Aorta (tissue), 5 donors: ENCODE measurements around the gene AXIN1. TPM values are rescaled to one million over a fixed set of nuclear protein-coding genes. Genes with fewer than 3 reads are reported as not detected.
"Not testable (repeated sequence)": the region's sequence is repeated elsewhere in the genome, so short reads cannot be mapped to it uniquely, and the experiment has no call there.

Experiments
- ATAC-seq: fragments of 200-7000 bp; cut with Tn5 transposase; one replicate; pipeline ENCODE4 v1.9.1; 2022; ENCODE audit warnings: moderate library complexity; ENCODE audit not compliant: low FRiP score
- DNase-seq, 2 donors: peaks; one replicate each; pipeline ENCODE4 v3.0.0-alpha.2; 2020
- H3K27ac ChIP-seq, 2 donors: one replicate each; pipeline ENCODE4 v1.5.1; 2013; ENCODE audit warnings: low read length in 2 of 2, mild to moderate bottlenecking in 2 of 2, moderate library complexity in 2 of 2, control low read depth in 1 of 2, inconsistent platforms in 1 of 2, low read depth in 1 of 2
- H3K27me3 ChIP-seq, 2 donors: one replicate each; pipeline ENCODE4 v1.6.1; 2013; ENCODE audit warnings: control low read depth in 1 of 2, low read length in 1 of 2, mild to moderate bottlenecking in 1 of 2, moderate library complexity in 1 of 2; ENCODE audit not compliant: insufficient read depth in 2 of 2, control insufficient read depth in 1 of 2
- H3K36me3 ChIP-seq, 2 donors: one replicate each; pipeline ENCODE4 v1.6.1; 2013; ENCODE audit warnings: control low read depth in 1 of 2, low read length in 1 of 2, mild to moderate bottlenecking in 1 of 2; ENCODE audit not compliant: insufficient read depth in 2 of 2, control insufficient read depth in 1 of 2
- H3K4me1 ChIP-seq, 2 donors: one replicate each; pipeline ENCODE4 v1.6.1; 2013; ENCODE audit warnings: low read length in 2 of 2, control low read depth in 1 of 2, mild to moderate bottlenecking in 1 of 2, moderate library complexity in 1 of 2; ENCODE audit not compliant: insufficient read depth in 2 of 2, control insufficient read depth in 1 of 2
- H3K4me3 ChIP-seq, 2 donors: one replicate each; pipeline ENCODE4 v1.5.1; 2013; ENCODE audit warnings: low read length in 2 of 2, control low read depth in 1 of 2, mild to moderate bottlenecking in 1 of 2
- H3K9me3 ChIP-seq: one replicate; pipeline ENCODE4 v1.6.1; 2013; ENCODE audit warnings: mild to moderate bottlenecking, low read length; ENCODE audit not compliant: control insufficient read depth
- WGBS, 2 donors: extraction: QIAGEN DNeasy Blood & Tissue Kit; methylation state at CpG; one replicate each; pipeline ENCODE4 v1.1.7; 2013; 5-methylcytosine and 5-hydroxymethylcytosine counted together
- intact Hi-C, 2 donors: fragments of 100-400 bp; cut with DNase I; formaldehyde crosslinking; loops; one replicate each; pipeline versions ENCODE4 v1.14.2 to v1.15.0; 2022
- polyA plus RNA-seq, 2 donors: library from polyadenylated mRNA; stranded (reverse); fragments of 200-250 nt; gene quantifications; one replicate each; pipeline ENCODE4 v1.2.3, GENCODE V29; 2013
- total RNA-seq, 2 donors: library from RNA; stranded (reverse); fragmentation: NEBNext Ultra II Directional; extraction: Animal tissue kit (Norgen Biotek cat#: 25700); gene quantifications; one replicate each; pipeline ENCODE4 v1.2.1, GENCODE V29; 2021
- donor health status: healthy with polysubstance abuse.
- donor health status: Bipolar disorder and iron deficiency.
- donor health status: DM: no; HTN: no; CAD: no.
- donor health status: DM: no; HTN: no; CAD: no.
- donor health status: DM: yes; HTN: yes; CAD: no.

AXIN1 gene
- total and polyA plus RNA-seq, 4 donors, result 9.1 to 19.8 (median 15.6) TPM

- H3K9me3 ChIP-seq, H3K36me3 ChIP-seq, H3K27ac ChIP-seq, ATAC-seq, intact Hi-C loops, H3K27me3 ChIP-seq, H3K4me1 ChIP-seq, DNase-seq, H3K4me3 ChIP-seq: not testable (repeated sequence)
- WGBS, 2 donors, result 91 to 92% methylated on average over 35 to 36 of the region's 36 CpGs
Observed at GRCh38 chr16:378113-378820, 25.7 kb upstream of the AXIN1 start.

- no peak for DNase-seq
- Histone ChIP-seq H3K36me3 (peaks cover 0 to 7% of the 10 kb centered on the region in 2 donors), H3K27ac (no peak overlapping the region), H3K9me3 (no peaks in the 10 kb centered on the region), H3K27me3 (no peaks in the 10 kb centered on the region), H3K4me3 (no peak overlapping the region), H3K4me1 (no peaks in the 10 kb centered on the region)
- ATAC-seq, result no peak
- intact Hi-C loops, result no loop called here
- 91 to 92% methylated on average over 40 to 42 of the region's 42 CpGs for WGBS, 2 donors
Observed at GRCh38 chr16:377419-377951, 25.0 kb upstream of the AXIN1 start.

- DNase-seq, result no peak
- H3K4me3 ChIP-seq, result no peak overlapping the region
- peaks cover 0 to 7% of the 10 kb centered on the region in 2 donors for H3K36me3 ChIP-seq
- no peak for ATAC-seq
- intact Hi-C loops, result no loop called here
- 92 to 94% methylated on average over 26 of the region's 26 CpGs for WGBS, 2 donors
- H3K27me3 ChIP-seq, result no peaks in the 10 kb centered on the region
- H3K27ac ChIP-seq, result no peak overlapping the region
- H3K9me3 ChIP-seq, result no peaks in the 10 kb centered on the region
- no peaks in the 10 kb centered on the region for H3K4me1 ChIP-seq
Observed at GRCh38 chr16:376817-377418, 24.4 kb upstream of the AXIN1 start.

GRCh38 chr16:375927-376816 is 23.6 kb upstream of the AXIN1 start:
- no peak overlapping the region for H3K4me3 ChIP-seq
- no peaks in the 10 kb centered on the region for H3K4me1 ChIP-seq
- H3K9me3 ChIP-seq, result no peaks in the 10 kb centered on the region
- 94 to 95% methylated on average over 44 of the region's 44 CpGs for WGBS, 2 donors
- ATAC-seq, result no peak
- H3K27me3 ChIP-seq, result no peaks in the 10 kb centered on the region
- H3K27ac ChIP-seq, result no peak overlapping the region
- peak in 1 of 2 donors; percentile 50 for DNase-seq
- H3K36me3 ChIP-seq, result peaks cover 0 to 7% of the 10 kb centered on the region in 2 donors
- intact Hi-C loops, result no loop called here

- no peak for DNase-seq
- Histone ChIP-seq H3K9me3 (no peaks in the 10 kb centered on the region), H3K27me3 (no peaks in the 10 kb centered on the region), H3K4me1 (no peaks in the 10 kb centered on the region), H3K36me3 (peaks cover 0 to 7% of the 10 kb centered on the region in 2 donors), H3K27ac (no peak overlapping the region), H3K4me3 (no peak overlapping the region)
- intact Hi-C loops, result no loop called here
- WGBS, 2 donors, result 94 to 96% methylated on average over 23 of the region's 23 CpGs
- ATAC-seq, result no peak
Observed at GRCh38 chr16:375212-375611, 22.7 kb upstream of the AXIN1 start.

- Histone ChIP-seq H3K36me3 (peaks cover 0 to 7% of the 10 kb centered on the region in 2 donors), H3K9me3 (no peaks in the 10 kb centered on the region), H3K4me3 (no peak overlapping the region), H3K27me3 (no peaks in the 10 kb centered on the region), H3K27ac (no peak overlapping the region), H3K4me1 (no peaks in the 10 kb centered on the region)
- 91 to 94% methylated on average over 6 to 9 of the region's 9 CpGs for WGBS, 2 donors
- ATAC-seq (no peak), DNase-seq (peak in 1 of 2 donors; percentile 42)
- intact Hi-C loops, result no loop called here
Observed at GRCh38 chr16:374616-374926, 22.0 kb upstream of the AXIN1 start.

GRCh38 chr16:373848-374615 is 21.5 kb upstream of the AXIN1 start:
- no peak for ATAC-seq
- intact Hi-C loops, result no loop called here
- Histone ChIP-seq H3K4me1 (no peaks in the 10 kb centered on the region), H3K4me3 (no peak overlapping the region), H3K9me3 (no peaks in the 10 kb centered on the region), H3K27ac (no peak overlapping the region), H3K27me3 (no peaks in the 10 kb centered on the region), H3K36me3 (peaks cover 0 to 7% of the 10 kb centered on the region in 2 donors)
- WGBS, 2 donors, result 92 to 94% methylated on average over 44 of the region's 44 CpGs
- DNase-seq, result peak in 1 of 2 donors; percentile 44

- DNase-seq (no peak), ATAC-seq (no peak)
- Histone ChIP-seq H3K27me3 (no peaks in the 10 kb centered on the region), H3K9me3 (no peaks in the 10 kb centered on the region), H3K4me3 (no peak overlapping the region), H3K36me3 (peaks cover 0 to 7% of the 10 kb centered on the region in 2 donors), H3K4me1 (no peaks in the 10 kb centered on the region), H3K27ac (no peak overlapping the region)
- intact Hi-C loops, result no loop called here
- 89 to 94% methylated on average over 5 of the region's 5 CpGs for WGBS, 2 donors
Observed at GRCh38 chr16:373020-373598, 20.6 kb upstream of the AXIN1 start.
